Activated CD8-positive, alpha-beta memory T cell treated with anti-CD3 and anti-CD28 coated beads for 4 hours (primary cell): ENCODE results near the gene ERI2.
"Not testable (repeated sequence)": the region's sequence is repeated elsewhere in the genome, so short reads cannot be mapped to it uniquely, and the experiment has no call there.

Source experiments
- DNase-seq, 2 donors: peaks; one replicate each; pipeline ENCODE4 v3.0.0-alpha.2; 2020; ENCODE audit warnings: low read depth in 2 of 2

ERI2 gene

GRCh38 chr16:20763461-20764232, 42.6 kb downstream of the ERI2 start, which contains the start of gene ACSM3:
Gene ACSM3 (plus strand): TSS chr16:20764014. CDS start chr16:20770035, 6,021 bp downstream.
- DNase-seq: peak; percentile 36 to 47

- DNase-seq: no peak
Measured at GRCh38 chr16:20762404-20763123, 43.7 kb downstream of the ERI2 start.

DNA sequence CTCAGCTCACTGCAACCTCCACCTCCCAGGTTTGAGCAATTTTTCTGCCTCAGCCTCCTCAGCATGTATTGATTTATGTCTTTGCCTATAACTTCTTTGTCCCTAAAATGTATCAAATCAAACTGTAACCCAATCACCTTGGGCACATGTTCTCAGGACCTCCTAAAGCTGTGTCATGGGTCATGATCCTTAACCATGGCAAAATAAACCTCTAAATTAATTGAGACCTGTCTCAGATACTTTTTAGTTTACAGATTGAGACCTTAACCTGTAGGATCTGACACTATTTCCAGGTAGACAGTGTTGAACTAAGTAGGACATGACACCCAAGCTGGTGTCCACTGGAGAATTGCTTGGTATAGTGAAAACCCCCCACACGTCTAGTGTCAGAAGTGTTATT, 45.1 kb downstream of the ERI2 start:
- no peak for DNase-seq

DNA sequence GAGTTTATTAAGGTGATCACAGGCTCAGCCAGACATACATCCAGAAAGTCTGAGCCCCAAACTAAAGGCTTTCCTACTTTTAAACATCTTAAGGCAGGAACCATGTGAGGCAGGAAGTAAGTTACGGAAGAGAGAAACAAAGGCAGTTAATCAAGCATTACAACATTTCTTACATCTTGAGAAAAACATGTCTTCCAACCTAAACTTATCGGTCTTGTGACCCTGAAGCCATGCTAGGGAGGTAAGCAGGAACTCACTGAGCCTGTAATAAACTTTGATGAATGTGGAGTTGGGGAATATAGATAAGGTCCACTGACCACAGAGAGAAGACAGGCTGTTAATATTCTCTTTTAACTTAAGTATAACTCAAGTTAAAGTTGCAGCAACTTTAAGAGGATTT, 45.9 kb downstream of the ERI2 start:
- no peak for DNase-seq

GRCh38 chr16:20755799-20756198, 50.5 kb downstream of the ERI2 start:
- not testable (repeated sequence) for DNase-seq

DNA sequence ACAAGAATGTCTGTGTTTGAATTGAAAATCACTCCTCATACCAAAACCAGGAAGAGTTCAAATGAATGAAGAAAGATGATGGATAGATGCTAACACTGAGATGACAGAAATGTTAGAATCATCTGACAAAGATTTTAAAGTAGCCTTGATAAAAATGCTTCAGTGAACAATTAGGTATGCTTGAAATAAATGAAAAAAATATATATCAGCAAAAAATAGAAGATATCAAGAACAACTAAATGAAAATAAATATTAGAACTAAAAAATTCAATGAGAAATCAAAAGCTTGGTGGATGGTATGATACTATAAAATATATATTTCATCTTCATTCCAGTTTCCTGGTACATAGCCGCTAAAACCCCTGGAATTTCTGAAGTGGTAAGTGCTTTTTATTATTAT, 51.0 kb downstream of the ERI2 start:
- no peak for DNase-seq

- DNase-seq: no peak
Measured at GRCh38 chr16:20753727-20754126, 52.5 kb downstream of the ERI2 start.

GRCh38 chr16:20750558-20750957, 55.7 kb downstream of the ERI2 start:
- DNase-seq: no peak

DNA sequence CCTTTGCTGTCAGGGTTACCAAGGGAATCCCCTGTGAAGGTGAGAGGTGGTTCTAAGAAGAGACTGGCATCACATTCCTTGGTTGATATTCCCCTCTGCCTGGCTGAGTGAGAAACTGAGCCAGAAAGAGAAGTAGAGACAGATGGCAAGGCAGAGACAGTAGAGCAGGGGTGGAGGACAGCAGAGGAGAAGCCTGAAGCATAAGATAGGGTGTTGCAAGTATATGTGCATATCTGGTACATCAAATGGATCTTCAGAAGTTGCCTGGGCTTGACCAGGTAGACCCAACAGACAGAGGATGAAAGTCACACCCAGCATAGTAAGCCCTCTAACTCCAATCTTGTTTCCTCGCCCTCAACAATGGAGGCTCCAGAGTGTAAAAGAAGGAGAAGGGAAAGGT, 56.8 kb downstream of the ERI2 start:
- DNase-seq: no peak

- DNase-seq: no peak
Measured at GRCh38 chr16:20747030-20747816, 59.0 kb downstream of the ERI2 start.

DNA sequence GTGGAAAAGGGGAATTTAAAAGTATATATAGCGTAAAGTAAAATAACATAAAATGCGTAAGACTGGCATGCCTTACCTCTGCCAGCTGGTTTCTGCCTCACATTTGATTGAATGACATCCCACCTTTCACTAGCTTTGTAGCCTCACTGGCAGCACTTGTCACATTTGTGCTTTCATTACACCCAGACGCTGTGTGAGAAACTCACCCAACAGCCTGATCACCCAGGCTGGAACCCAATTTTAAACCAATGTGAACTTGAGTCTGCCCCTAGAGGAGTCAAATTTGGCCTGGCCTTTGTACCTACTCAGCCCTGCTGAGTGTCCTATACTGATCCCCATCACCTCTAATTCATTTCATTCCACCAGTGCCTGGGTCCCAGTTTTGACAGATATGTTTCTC, 59.8 kb downstream of the ERI2 start:
- no peak for DNase-seq
